Mammary epithelial cell (primary cell): ENCODE measurements around the gene PITPNM2.

Experiments used
- CTCF ChIP-seq, 2 donors: IDR thresholded peaks in 1 of 2; conservative IDR thresholded peaks in 1 of 2; 2 replicates each; pipeline ENCODE4 v1.5.1; 2011 to 2012; ENCODE audit warnings: inconsistent platforms in 2 of 2, low read length in 2 of 2, mild to moderate bottlenecking in 2 of 2, control low read depth in 1 of 2, low read depth in 1 of 2; ENCODE audit not compliant: insufficient read depth in 1 of 2; ENCODE audit errors: extremely low read depth in 1 of 2
- EZH2 ChIP-seq: IDR thresholded peaks from 2 replicates; pipeline ENCODE4 v1.6.1; 2012; ENCODE audit warnings: low read length, inconsistent platforms, borderline replicate concordance

- TF ChIP-seq CTCF (conservative IDR thresholded peaks at IDR 0.05 in 1 of 2, IDR thresholded peaks at IDR 0.05 in 1 of 2; ENCODE audit: extremely low read depth in 1 of 2, insufficient read depth in 1 of 2, low read depth in 1 of 2, low read length in 2 of 2) = no peak
- no peak for TF ChIP-seq EZH2
These were observed 28.3 kb downstream of the PITPNM2 start for GRCh38 chr12:123122626-123123025.
